GM13977 (cell line): ENCODE results near the gene PRR35.

Experiments
- DNase-seq: peaks from one replicate; pipeline ENCODE4 v3.0.0; 2012; ENCODE audit warnings: low spot score
- in situ Hi-C: fragments of 300-500 bp; cut with MboI; formaldehyde crosslinking; loops from one replicate; pipeline ENCODE4 v1.12.0; 2022; ENCODE audit warnings: low sequenced_read_pairs, low pct_unique_long_range_greater_than_20kb, mixed read lengths, inconsistent platforms; ENCODE audit not compliant: unreplicated experiment
- TF ChIP-seq, protein P1 (sequence below): IDR thresholded peaks from 2 replicates; pipeline ENCODE4 v1.5.1; 2012; ENCODE audit warnings: mild to moderate bottlenecking, control low read depth; ENCODE audit not compliant: insufficient read depth; ENCODE audit errors: extremely low read depth, missing control alignments

PRR35 gene

DNA sequence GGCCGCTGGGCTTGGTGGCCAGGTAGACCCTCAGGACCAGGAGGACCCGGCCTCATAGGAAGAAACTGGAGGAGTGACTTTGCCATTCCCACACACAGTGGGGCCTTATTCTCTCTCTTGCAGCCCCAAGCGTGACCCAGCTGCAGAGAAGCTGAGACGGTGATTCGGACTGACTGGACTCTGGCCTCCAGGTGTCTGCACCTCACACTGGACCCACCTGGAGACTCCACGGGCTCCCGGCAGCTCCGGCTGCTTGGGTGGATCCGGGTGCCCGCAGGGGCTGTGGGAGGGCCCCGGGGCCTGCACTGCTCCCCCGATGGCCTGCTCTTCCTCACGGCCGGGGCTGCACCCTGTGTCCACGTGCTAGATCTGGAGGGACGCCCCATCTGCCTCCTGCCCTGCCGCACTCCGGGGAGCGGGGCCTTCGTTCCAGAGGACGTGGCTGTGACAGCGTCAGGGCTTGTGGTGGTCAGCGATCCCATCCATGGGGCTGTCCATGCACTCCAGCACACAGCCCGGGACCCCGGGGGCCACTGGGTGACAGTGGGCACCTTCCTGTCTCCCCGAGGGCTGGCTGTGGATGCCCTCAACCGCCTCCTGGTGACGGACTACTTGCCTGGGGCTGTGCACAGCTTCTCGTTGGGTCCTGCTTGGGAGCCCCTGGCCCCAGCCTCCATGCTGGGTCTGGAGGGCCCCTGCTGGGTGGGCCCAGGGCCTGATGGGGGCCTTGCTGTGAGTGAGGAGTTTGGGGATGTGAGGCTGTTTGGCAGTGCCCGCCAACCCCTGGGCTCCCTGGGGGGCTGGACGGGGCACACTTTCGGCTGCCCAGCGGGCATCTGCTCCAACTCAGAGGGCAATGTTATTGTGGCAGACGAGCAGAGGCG, 7.4 kb downstream of the PRR35 start:
- in situ Hi-C loops: no loop called here
- no peak for DNase-seq
- TF ChIP-seq, protein P1, sequence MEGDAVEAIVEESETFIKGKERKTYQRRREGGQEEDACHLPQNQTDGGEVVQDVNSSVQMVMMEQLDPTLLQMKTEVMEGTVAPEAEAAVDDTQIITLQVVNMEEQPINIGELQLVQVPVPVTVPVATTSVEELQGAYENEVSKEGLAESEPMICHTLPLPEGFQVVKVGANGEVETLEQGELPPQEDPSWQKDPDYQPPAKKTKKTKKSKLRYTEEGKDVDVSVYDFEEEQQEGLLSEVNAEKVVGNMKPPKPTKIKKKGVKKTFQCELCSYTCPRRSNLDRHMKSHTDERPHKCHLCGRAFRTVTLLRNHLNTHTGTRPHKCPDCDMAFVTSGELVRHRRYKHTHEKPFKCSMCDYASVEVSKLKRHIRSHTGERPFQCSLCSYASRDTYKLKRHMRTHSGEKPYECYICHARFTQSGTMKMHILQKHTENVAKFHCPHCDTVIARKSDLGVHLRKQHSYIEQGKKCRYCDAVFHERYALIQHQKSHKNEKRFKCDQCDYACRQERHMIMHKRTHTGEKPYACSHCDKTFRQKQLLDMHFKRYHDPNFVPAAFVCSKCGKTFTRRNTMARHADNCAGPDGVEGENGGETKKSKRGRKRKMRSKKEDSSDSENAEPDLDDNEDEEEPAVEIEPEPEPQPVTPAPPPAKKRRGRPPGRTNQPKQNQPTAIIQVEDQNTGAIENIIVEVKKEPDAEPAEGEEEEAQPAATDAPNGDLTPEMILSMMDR: no peak

DNA sequence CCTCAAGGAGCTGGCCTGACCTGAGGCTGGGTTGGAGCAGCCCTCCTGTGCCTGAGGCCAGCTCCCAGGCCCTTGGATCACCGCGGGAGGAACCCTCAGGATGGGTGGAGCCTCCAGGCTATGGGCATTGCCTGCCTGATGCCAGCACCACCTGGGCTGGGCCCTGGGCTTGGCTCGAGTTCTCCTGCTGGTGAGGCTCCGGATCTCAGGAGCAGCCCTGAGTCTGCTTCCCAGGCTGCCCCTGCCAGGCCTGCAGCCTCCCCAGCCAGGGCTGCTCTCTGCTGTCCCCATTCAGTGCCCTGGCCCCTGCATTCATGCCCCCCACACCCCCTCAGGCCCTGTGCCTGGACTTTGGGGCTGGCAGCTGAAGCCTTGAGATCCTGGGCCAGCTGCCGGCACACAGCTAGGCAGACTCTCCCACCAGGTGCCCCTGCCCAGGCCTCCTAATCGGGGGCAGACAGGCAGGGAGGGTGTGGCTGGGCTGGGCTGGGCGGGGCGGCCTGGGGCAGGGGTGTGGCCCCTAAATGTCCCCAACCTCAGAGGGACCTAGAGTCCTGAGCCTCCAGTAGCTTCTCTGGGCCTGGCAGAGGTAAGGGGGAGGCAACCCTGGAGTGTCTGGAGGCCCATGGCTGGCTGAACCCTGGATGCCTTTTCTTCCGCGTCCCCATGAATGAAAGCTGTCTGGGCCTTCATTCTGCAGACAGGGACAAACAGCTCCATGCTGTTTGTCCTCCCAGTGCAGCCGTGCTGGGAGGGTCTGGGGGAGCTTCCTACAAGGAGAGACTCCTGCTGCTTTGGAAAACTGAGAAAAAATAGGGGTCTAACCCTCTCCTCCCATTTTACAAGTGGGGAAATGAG, 8.4 kb downstream of the PRR35 start:
- in situ Hi-C loops: no loop called here
- DNase-seq: no peak
- TF ChIP-seq, protein P1: no peak

DNA sequence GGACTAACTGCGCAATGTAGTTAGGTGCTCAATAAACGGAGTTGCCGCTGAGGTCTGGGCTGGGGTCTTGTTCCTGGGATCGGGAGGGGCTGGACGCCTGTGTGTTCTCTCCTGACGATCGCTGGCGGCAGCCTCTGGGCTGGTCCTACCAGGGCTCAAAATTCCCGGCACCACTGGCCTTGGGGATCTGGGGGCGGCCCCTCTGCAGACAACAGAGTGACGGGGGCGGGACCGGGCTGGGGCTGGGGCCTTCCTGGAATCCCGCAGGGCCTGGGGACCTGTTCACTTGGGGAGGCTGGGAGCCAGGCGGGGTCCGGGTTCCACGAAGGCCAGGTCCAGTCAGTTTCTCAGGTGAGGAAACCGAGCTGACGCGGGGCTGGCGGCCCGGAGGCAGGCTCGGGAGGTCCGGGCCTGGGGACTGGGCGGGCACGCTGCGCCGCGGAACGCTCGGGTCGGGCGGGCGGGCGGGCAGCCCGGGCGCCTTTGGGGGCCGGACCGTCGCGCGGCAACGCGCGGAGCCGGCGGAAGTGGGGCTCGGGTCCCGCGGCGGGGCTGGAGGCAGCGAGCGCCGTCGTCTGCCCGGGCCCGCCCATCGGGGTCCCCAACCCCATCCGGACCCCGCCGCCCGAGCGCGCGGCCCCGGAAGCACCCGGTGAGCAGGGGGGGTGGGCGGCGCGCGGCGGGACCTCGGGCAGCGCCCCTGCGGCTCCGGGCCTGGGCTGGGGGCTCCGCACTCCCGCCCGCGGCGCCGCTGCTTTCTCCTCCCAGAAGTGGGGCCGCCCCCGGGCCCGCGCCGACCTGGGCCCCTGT, 9.5 kb downstream of the PRR35 start, which contains the start of gene PIGQ:
Gene PIGQ, plus strand, starts transcription at position 524 of the 810 bp plus-strand sequence. CDS start 4,107 bp downstream, outside the sequence.
- DNase-seq: peak; percentile 95
- TF ChIP-seq, protein P1: no peak
- in situ Hi-C loops: no loop called here

DNA sequence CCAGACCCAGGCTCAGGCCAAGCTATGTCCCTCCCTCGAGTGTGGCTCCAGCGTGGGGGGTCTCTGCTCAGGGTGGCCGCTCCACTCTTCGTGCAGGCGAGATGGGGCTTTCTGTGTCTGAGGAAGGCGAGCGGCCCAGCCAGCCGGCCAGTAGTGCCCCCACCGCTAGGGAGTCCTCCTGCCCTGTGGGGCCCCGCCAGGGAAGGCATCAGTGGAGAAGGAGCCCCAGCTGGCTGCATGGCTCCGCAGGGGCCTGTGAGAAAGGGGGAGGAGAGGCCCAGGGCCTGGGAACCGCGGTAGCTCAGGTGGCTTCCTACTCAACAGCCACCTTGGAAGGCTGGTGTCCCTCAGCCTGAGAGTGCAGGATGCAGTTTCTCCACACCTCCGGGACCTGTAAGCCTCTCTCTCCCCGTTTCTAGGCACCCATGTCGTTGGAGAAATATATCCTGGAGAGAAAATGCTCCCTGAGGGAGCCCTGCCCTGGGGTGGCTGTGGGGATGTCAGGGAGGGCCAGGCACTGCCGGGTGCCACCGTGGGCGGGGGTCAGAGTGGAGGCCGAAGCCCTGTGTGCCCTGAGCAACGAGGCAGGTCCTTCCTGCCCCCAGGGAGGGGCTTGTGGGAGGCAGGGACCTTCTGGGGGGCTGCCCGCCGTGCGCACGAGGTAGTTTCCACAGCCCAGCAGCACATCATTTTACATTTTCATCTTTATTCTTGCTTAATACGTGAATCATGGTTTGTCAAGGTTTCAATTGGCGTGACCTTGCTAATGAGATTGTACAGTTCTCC, 12.9 kb downstream of the PRR35 start:
- in situ Hi-C loops: no loop called here

DNA sequence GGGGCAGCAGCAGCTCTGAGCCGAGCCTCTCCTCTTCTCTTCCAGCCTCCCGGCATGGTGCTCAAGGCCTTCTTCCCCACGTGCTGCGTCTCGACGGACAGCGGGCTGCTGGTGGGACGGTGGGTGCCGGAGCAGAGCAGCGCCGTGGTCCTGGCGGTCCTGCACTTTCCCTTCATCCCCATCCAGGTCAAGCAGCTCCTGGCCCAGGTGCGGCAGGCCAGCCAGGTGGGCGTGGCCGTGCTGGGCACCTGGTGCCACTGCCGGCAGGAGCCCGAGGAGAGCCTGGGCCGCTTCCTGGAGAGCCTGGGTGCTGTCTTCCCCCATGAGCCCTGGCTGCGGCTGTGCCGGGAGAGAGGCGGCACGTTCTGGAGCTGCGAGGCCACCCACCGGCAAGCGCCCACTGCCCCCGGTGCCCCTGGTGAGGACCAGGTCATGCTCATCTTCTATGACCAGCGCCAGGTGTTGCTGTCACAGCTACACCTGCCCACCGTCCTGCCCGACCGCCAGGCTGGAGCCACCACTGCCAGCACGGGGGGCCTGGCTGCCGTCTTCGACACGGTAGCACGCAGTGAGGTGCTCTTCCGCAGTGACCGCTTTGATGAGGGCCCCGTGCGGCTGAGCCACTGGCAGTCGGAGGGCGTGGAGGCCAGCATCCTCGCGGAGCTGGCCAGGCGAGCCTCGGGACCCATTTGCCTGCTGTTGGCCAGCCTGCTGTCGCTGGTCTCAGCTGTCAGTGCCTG, 14.0 kb downstream of the PRR35 start:
- TF ChIP-seq, protein P1: no peak
- DNase-seq: no peak
- in situ Hi-C loops: no loop called here

More for the DNA sequence above, 12.9 kb downstream of the PRR35 start:
- TF ChIP-seq, protein P1: no peak
- no peak for DNase-seq
